Measurements from ENCODE around the gene CHKB. TPM values are rescaled to one million over a fixed set of nuclear protein-coding genes. Genes with fewer than 3 reads are reported as not detected.

The CHKB gene
- total and polyA plus RNA-seq, 10 of the 15 experiments (the other 5 are each of a cell fraction or from before 2014, with no cell fraction given): 10.0 to 93.9 (median 57.0) TPM

- BruUV-seq (replicated peaks): TSS peak; percentile 75
- in situ Hi-C loops (cut with MboI): no loop called here
- DNase-seq (ENCODE audit: low read depth, low spot score) (peak; percentile 93), FAIRE-seq (peak; percentile 94), ATAC-seq (peak; percentile 60)
- peak overlapping the region; percentile 1; the same call in 1 of the 2 replicates for H2AFZ ChIP-seq (ENCODE audit: control insufficient read depth, low read depth, low read length)
- peak overlapping the region; percentile 97 for H3K9ac ChIP-seq (ENCODE audit: control insufficient read depth, insufficient read depth, low read length)
- no peaks in the 10 kb centered on the region for H3K36me3 ChIP-seq (ENCODE audit: control insufficient read depth in 2 of 2, insufficient read depth in 2 of 2, low read length in 1 of 2)
- CTCF ChIA-PET: interaction anchor here (1.7 to 3.4 kb wide), 3 partner anchors 17 to 79 kb away, joined by 5 to 24 read pairs (median 12); partner anchors contain the start of gene SCO2
- RAD21 ChIA-PET (ENCODE audit: unreplicated experiment): interaction anchor here (1.0 to 6.1 kb wide), 5 partner anchors 8 to 79 kb away, joined by 3 to 106 read pairs (median 4); partner anchors contain the start of genes LMF2, NCAPH2, SCO2 and TYMP
- H3K27me3 ChIP-seq (replicated peaks in 1 of 2; ENCODE audit: control insufficient read depth in 2 of 2, insufficient read depth in 2 of 2, low read length in 1 of 2): peaks cover 0 to under 1% of the 10 kb centered on the region in 2 experiments; a peak in 1 of 4 replicates
- H3K4me2 ChIP-seq (ENCODE audit: control insufficient read depth, insufficient read depth): peak overlapping the region; percentile 76
- SMC1A ChIA-PET (ENCODE audit: uncharacterized antibody, unreplicated experiment): interaction anchor here (0.7 to 3.0 kb wide), 5 partner anchors 11 to 79 kb away, joined by 3 to 18 read pairs (median 4); partner anchors contain the start of gene SCO2
- peaks cover 51% of the 10 kb centered on the region for H3K4me1 ChIP-seq (ENCODE audit: control insufficient read depth, insufficient read depth, low read length)
- intact Hi-C loops (cut with micrococcal nuclease; ENCODE audit: unreplicated experiment): loop anchor here (5.0 kb wide), 1 partner anchor 80 kb away; no protein-coding TSS in a partner anchor
- POLR2A ChIA-PET: interaction anchor here (1.0 to 10.0 kb wide), 6 partner anchors 10 to 236 kb away, joined by 3 to 232 read pairs (median 4); partner anchors contain the start of genes LMF2, NCAPH2, SCO2 and TYMP
- 10% methylated on average over 19 of the region's 19 CpGs for WGBS (ENCODE audit: insufficient coverage, insufficient replicate concordance, low lambda C conversion rate, missing lambda C conversion rate)
- H3K9me3 ChIP-seq (replicated peaks; ENCODE audit: control insufficient read depth, insufficient read depth, low read length): no peaks in the 10 kb centered on the region
- no peak overlapping the region; the same call in 1 of the 2 replicates for H3K4me3 ChIP-seq
- H4K20me1 ChIP-seq (ENCODE audit: control insufficient read depth, insufficient read depth): no peaks in the 10 kb centered on the region
- peaks cover 9% of the 10 kb centered on the region for H3K79me2 ChIP-seq (ENCODE audit: control insufficient read depth, insufficient read depth, low read length)
- peak overlapping the region; percentile 100 for H3K27ac ChIP-seq (ENCODE audit: control insufficient read depth, insufficient read depth)
- TF ChIP-seq CHD2 (IDR thresholded peaks at IDR 0.05; ENCODE audit: borderline replicate concordance, low read depth, low read length) (peak; percentile 69; the same call in 1 of the 2 replicates), E4F1 (IDR thresholded peaks at IDR 0.05; ENCODE audit: borderline replicate concordance, partially characterized antibody) (no peak), RB1 (IDR thresholded peaks at IDR 0.05; ENCODE audit: borderline replicate concordance) (no peak), KDM1A (IDR thresholded peaks at IDR 0.05; ENCODE audit: borderline replicate concordance) (no peak), USF2 (IDR thresholded peaks at IDR 0.05; ENCODE audit: borderline replicate concordance, low read depth, low read length) (no peak), DPF2 (IDR thresholded peaks at IDR 0.05) (peak; percentile 74), STAT1 (conservative IDR thresholded peaks at IDR 0.05) (no peak), YY1 (IDR thresholded peaks at IDR 0.05; ENCODE audit: low read depth, low read length) (peak; percentile 88), CREB1 (IDR thresholded peaks at IDR 0.05; ENCODE audit: low read depth) (peak; percentile 87), PKNOX1 (IDR thresholded peaks at IDR 0.05) (peak; percentile 71), PRDM15 (CRISPR knock-in tag; IDR thresholded peaks at IDR 0.05) (no peak), NBN (IDR thresholded peaks at IDR 0.05) (peak; percentile 89), HDAC2 (IDR thresholded peaks at IDR 0.05) (no peak), ZNF274 (IDR thresholded peaks at IDR 0.05; ENCODE audit: insufficient read depth, insufficient read length) (no peak), ZBED1 (IDR thresholded peaks at IDR 0.05; ENCODE audit: borderline replicate concordance) (no peak), MAX (IDR thresholded peaks at IDR 0.05; ENCODE audit: low read depth, low read length) (no peak)
Measured at GRCh38 chr22:50542416-50542927, 40.2 kb downstream of the CHKB start.

Measured in GM12878 (cell line).